ENCODE measurements around the gene METTL4. TPM values are rescaled to one million over a fixed set of nuclear protein-coding genes. Genes with fewer than 3 reads are reported as not detected.

METTL4 gene
- total RNA-seq, 1 experiment from 2014 or later, result 8.6 TPM

DNA sequence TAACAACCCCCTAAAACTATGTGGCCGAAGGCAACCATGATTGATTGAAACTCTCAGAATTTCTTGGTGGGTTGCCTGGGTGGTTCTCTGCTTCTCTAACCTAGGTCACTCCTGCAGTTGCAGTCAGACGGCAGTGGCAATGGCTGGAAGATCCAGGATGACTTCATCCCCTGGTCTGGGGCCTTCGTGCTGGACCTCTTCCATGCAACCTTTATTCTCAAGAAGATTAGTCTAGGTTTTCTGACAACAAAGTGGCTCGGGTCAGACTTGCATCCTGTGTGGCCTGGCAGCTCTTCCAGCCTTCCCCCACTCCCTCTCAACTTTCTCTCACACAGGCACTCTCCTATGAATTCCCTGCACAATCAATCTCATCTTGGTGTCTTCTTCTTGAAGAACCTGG, 76.4 kb downstream of the METTL4 start:
- H3F3A ChIP-seq (ENCODE audit: low read length, unreplicated experiment), result no peaks in the 10 kb centered on the region
- H3K79me2 ChIP-seq (ENCODE audit: low read length), result no peaks in the 10 kb centered on the region
- no peaks in the 10 kb centered on the region for H3K9me2 ChIP-seq (replicated peaks; ENCODE audit: low read length)
- intact Hi-C loops (cut with micrococcal nuclease), result no loop called here
- H3K9me3 ChIP-seq (ENCODE audit: low read length), result no peaks in the 10 kb centered on the region
- no peak for TF ChIP-seq EZH2 (IDR thresholded peaks at IDR 0.05; ENCODE audit: low read length, unreplicated experiment)
- TF ChIP-seq, protein P1, sequence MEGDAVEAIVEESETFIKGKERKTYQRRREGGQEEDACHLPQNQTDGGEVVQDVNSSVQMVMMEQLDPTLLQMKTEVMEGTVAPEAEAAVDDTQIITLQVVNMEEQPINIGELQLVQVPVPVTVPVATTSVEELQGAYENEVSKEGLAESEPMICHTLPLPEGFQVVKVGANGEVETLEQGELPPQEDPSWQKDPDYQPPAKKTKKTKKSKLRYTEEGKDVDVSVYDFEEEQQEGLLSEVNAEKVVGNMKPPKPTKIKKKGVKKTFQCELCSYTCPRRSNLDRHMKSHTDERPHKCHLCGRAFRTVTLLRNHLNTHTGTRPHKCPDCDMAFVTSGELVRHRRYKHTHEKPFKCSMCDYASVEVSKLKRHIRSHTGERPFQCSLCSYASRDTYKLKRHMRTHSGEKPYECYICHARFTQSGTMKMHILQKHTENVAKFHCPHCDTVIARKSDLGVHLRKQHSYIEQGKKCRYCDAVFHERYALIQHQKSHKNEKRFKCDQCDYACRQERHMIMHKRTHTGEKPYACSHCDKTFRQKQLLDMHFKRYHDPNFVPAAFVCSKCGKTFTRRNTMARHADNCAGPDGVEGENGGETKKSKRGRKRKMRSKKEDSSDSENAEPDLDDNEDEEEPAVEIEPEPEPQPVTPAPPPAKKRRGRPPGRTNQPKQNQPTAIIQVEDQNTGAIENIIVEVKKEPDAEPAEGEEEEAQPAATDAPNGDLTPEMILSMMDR (conservative IDR thresholded peaks at IDR 0.05; ENCODE audit: low read depth, low read length), result no peak
- no peak for TF ChIP-seq EZH2phosphoT487 (IDR thresholded peaks at IDR 0.05; ENCODE audit: borderline replicate concordance, low read length)
- H3K9ac ChIP-seq (ENCODE audit: low read length), result no peak overlapping the region
- H3K4me3 ChIP-seq (ENCODE audit: low read length), result no peak overlapping the region
- no peak for ATAC-seq
- no peaks in the 10 kb centered on the region for H3K36me3 ChIP-seq (ENCODE audit: low read depth, low read length)
- BruUV-seq (replicated peaks), result no TSS peak
- H2AFZ ChIP-seq (ENCODE audit: low read length), result no peak overlapping the region
- H3K27me3 ChIP-seq (ENCODE audit: low read length), result no peaks in the 10 kb centered on the region
- no peak overlapping the region for H3K4me2 ChIP-seq (ENCODE audit: low read length)
- POLR2A ChIA-PET (ENCODE audit: unreplicated experiment), result interaction anchor here (0.6 kb wide), 1 partner anchor 84 kb away, joined by 3 read pairs; no protein-coding TSS in a partner anchor
- no peak for DNase-seq
- H4K20me1 ChIP-seq (ENCODE audit: low read length), result no peaks in the 10 kb centered on the region
- no peak overlapping the region for H3K27ac ChIP-seq (ENCODE audit: low read length)
- CTCF ChIA-PET, result no interaction called here
- no peaks in the 10 kb centered on the region for H3K4me1 ChIP-seq (ENCODE audit: insufficient read depth, low read length)

Other genes starting within 250 kb of the METTL4 start
- gene NDC80, start 52 bp upstream of the METTL4 start, total RNA-seq (2014; rRNA removed), result 26.0 and 53.4 TPM in 2 replicates
- gene SMCHD1, start 84.2 kb upstream of the METTL4 start, total RNA-seq (2014; rRNA removed), result 42.0 and 61.0 TPM in 2 replicates